GM15510 (cell line): ENCODE measurements around the gene FAM241A.

Experiments used
- POLR2A ChIP-seq: IDR thresholded peaks from 3 replicates; pipeline ENCODE4 v1.6.1; 2011; ENCODE audit warnings: borderline replicate concordance; ENCODE audit not compliant: insufficient read length; ENCODE audit errors: extremely low read depth

The FAM241A gene

DNA sequence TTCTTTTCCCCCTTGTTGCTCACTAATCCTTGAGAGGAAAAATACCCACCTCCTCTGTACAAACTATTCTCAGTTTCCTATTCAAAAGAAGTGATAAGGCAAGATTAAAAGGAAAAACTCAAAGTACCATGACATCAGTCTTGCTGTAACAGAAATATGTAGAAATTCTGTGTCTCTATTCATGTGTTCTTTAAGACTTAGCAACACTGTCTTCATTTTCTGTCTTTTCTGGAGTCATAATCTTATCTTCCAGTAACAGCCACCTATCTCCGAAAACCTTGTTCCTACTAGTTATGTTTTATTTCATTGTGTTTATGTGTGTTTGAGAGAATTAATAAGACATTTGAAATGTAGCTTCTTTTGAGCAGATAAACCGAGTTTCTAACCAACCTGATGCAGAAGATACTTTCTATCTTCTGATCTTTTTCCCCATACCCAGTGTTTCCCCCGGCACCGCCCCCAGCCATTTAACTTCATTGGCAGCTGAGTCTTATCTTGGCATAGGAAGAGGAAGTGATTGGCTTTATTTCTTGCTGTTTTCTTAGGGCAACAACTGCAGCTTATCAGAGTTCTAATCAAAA is 8.0 kb downstream of the FAM241A start:
- no peak for TF ChIP-seq POLR2A

DNA sequence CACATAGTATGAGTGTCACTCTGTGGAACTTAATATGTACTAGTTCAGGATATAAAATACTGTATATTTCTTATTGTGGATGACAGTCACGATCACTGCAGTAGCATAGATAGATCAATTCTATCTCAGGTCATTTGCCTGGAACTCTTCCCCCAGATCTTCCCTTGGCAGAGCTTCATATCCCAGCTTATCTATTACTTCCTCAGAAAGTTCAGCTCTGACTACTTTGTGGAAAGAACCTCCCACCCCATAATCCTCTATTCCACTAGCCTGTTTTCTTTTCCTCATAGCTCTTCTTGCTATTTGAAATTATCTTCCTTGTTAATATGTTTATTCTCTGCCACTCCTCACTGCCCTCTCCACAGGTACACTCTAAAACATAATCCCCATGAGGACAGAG is 10.9 kb downstream of the FAM241A start:
- TF ChIP-seq POLR2A, result no peak

DNA sequence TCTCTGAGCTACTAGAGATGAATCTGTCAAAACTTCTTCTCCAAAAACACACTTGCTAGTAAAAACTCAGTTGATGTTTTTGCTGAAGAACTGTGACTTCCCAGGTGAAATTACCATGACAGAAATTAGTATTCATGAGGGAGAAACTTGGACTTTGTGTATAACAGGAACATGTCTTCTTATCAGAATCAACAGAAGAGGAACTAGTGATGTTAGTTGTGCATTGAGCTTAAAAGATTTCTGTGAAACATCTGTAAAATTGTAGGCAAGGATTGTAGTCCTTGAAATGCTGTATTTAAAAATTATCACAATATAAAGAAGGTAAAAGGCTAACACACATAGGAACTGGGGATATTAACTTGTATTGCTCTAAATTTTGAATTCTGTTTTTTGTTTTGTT is 11.3 kb downstream of the FAM241A start:
- TF ChIP-seq POLR2A, result no peak

GRCh38 chr4:112167794-112168193 is 22.5 kb downstream of the FAM241A start:
- no peak for TF ChIP-seq POLR2A

DNA sequence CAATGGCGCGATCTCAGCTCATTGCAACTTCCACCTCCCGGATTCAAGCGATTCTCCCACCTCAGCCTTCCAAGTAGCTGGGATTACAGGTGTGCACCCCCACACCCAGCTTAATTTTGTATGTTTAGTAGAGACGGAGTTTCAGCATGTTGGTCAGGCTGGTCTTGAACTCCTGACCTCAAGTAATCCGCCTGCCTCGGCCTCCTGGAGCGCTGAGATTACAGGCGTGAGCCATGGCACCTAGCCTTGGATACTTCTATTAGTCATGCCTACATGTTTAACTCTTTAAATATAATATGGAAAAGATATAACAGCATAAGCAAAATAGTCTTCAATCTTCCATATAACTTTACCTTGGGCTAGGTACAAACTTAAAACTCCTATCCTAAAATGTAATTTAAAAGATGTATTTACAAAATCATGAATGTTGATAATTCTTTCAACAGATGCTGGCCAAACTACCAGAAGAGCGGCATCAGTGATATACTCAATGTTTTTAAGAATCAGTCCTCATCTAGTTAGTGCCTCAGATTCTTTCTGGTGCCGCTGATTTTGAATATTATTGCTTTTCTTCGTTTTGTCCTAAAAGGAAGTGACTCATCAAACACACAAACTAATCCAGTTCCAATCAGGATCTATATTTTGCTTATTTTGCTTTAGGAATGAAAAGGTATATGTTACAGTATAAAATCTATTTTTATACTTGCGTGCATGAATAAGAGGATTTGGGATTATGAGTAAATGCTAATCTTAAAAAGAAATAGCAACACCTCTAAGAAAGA is 23.7 kb downstream of the FAM241A start:
- no peak for TF ChIP-seq POLR2A

DNA sequence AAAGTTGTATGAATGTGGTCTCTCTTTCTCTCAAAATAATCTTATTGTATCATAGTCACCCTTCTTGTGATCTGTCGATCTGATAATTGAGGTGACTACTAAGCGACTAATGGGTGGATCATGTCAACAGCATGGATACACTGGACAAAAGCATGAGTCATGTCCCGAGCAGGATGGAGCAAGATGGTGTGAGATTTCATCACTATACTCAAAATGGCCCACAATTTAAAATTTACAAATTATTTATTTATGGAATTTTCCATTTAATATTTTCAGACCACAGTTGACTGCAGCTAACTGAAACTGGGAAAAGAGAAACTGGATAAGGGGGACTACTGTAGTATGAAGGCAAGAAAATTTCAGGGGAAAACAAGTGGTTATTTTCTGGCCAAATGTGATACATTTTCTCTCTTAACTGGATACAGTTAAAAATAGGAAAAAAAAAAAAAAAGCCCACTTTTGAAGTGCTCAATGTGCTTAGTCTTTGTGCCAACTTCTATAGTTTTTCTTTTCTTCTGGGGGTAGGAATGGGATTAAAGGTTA is 25.3 kb downstream of the FAM241A start:
- TF ChIP-seq POLR2A, result no peak

DNA sequence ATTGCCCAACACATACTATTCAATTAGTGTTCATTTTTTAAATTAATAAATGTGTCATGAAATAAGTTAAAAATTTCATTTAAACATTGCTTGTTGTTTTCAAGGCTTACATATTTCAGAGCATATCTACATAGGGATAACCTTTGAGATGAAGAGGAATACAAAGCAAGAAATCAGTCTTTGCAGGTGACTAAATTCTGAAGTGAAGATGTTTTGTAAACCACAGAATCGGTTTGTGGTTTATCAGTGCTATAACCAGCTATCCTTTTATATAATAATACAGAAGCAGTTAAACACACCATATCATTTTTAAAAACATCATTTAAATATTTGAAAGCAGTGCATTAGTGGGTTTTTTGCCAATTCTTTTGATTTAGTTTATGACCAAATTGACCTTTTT is 26.9 kb downstream of the FAM241A start:
- TF ChIP-seq POLR2A, result no peak

DNA sequence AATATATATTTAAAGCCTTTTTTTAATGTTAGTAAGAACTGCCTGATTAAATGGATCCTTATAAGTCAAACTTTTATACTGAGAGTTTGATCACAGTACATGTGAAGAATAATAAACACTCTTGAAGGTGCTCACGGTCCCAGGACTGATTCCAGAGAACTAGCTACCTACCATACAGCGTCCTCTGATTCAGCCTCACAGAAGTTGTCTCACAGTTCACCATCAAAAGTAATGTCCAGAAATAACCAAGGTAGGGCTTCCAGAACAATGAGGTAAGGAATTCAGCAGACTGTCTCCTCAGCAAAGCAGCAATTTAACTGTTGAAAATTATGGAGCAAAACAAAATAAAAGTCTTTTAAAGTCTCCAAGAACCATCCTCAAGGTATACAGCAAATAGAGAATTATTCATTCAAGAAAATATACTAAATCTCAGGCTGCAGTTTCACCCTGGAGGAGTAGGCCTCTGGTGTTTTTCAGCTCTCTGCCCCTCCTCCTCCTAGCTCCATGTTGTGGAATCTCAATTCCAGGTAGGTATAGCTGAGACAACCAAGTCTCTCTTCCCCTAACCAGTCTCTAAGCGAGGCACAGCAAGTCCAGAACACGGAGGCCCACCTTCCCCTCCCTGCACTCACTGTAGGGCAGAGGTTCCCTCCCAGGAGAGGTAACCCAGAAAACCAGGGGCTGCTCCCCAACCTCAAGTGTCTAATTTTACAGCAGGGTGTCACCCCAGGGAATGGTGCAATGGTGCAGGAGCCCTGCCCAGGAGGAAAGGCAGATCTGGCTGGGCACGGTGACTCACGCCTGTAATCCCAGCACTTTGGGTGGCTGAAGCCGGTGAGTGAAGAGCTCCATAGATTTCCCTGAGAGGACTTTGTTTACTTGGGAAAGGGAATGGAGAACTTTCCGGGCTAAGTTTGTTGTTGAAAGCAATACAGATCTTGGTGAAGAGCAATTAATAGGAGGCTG is 28.6 kb downstream of the FAM241A start:
- TF ChIP-seq POLR2A, result no peak

DNA sequence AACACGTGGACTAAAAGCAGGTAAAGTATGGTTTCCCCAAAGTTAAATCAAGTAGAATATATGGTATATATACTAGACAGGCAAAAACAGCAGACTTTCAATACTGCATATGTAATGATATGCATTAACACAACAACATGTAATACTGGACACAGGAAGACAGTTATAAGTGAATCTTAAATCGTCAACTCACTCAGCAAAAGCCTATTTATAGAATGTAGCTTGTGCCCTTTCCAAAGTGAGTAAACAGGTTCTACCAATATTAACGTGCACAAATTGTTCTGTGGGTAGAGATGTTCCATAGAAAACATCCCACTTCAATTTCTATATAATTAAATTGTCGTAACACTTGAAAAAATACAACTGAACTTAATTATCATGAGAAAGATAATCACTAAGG is 30.6 kb downstream of the FAM241A start:
- TF ChIP-seq POLR2A, result no peak

- TF ChIP-seq POLR2A, result no peak
Measured at GRCh38 chr4:112176596-112176995, 31.3 kb downstream of the FAM241A start.

- no peak for TF ChIP-seq POLR2A
Measured at GRCh38 chr4:112181358-112182000, 36.2 kb downstream of the FAM241A start.

GRCh38 chr4:112182604-112183003 is 37.4 kb downstream of the FAM241A start:
- TF ChIP-seq POLR2A, result no peak

- no peak for TF ChIP-seq POLR2A
Measured at GRCh38 chr4:112183252-112183651, 38.0 kb downstream of the FAM241A start.

GRCh38 chr4:112184438-112184837 is 39.2 kb downstream of the FAM241A start:
- no peak for TF ChIP-seq POLR2A
